Nephron (organoid): Measurements from ENCODE around the gene PRKAR1B.

Experiments
- H3K27ac Mint-ChIP-seq, 3 experiments: 2 replicates each; pipeline ENCODE4 v1.8.0; 2020; ENCODE audit warnings: mixed read lengths in 3 of 3, mild to moderate bottlenecking in 2 of 3, moderate library complexity in 1 of 3
- H3K27me3 Mint-ChIP-seq: 2 replicates; pipeline ENCODE4 v1.8.0; 2021; ENCODE audit warnings: low read depth, mild to moderate bottlenecking, moderate library complexity, mixed read lengths
- H3K36me3 Mint-ChIP-seq: 2 replicates; pipeline ENCODE4 v1.8.0; 2020; ENCODE audit warnings: low read depth, mixed read lengths
- H3K4me1 Mint-ChIP-seq: 2 replicates; pipeline ENCODE4 v1.8.0; 2020; ENCODE audit warnings: mixed read lengths
- H3K4me3 Mint-ChIP-seq, 3 experiments: 2 replicates each; pipeline ENCODE4 v1.8.0; 2020; ENCODE audit warnings: mild to moderate bottlenecking in 3 of 3, mixed read lengths in 3 of 3, moderate library complexity in 2 of 3
- H3K9me3 Mint-ChIP-seq: 2 replicates; pipeline ENCODE4 v1.8.0; 2020; ENCODE audit warnings: mixed read lengths
- TF ChIP-seq, protein P1 (sequence below), 3 experiments: fragments of 200-600 bp; sonication (generic); IDR thresholded peaks; one replicate each; pipeline ENCODE4 v1.5.0; 2021; ENCODE audit warnings: antibody characterized with exemption in 3 of 3; ENCODE audit not compliant: unreplicated experiment in 3 of 3

Gene PRKAR1B

DNA sequence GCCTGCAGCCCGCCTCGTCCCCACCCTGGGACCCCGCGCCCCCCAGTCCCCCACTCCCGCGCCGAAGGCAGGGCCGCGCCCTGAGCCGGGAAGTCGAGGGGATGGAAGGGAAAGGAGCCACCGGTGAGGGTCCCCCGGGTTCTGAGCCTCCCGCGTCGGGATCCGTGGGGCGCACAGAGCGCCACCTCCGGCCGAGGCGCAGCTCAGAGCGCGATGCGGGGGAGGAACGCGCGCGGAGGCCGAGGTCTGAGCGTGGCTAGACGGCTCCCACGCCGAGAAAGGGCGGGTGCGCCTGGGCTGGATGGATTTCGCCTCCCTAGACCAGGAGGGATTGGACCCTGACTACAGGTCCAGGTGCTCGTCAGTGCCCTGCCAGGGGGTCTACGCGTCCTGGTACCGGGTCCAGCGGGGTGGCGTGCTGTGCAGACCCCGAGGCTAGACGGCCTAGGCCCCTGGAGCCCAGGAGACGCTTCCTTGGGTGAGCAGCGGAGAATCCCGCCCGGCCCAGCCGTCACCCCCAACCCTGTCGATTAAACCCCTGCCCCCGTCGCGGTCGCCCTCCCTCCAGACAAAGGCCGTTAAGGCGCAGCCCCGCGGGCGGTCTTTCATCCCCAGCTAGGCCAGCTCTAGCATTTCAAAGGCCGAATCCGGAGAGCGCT is 206.4 kb downstream of the PRKAR1B start:
- TF ChIP-seq, protein P1, sequence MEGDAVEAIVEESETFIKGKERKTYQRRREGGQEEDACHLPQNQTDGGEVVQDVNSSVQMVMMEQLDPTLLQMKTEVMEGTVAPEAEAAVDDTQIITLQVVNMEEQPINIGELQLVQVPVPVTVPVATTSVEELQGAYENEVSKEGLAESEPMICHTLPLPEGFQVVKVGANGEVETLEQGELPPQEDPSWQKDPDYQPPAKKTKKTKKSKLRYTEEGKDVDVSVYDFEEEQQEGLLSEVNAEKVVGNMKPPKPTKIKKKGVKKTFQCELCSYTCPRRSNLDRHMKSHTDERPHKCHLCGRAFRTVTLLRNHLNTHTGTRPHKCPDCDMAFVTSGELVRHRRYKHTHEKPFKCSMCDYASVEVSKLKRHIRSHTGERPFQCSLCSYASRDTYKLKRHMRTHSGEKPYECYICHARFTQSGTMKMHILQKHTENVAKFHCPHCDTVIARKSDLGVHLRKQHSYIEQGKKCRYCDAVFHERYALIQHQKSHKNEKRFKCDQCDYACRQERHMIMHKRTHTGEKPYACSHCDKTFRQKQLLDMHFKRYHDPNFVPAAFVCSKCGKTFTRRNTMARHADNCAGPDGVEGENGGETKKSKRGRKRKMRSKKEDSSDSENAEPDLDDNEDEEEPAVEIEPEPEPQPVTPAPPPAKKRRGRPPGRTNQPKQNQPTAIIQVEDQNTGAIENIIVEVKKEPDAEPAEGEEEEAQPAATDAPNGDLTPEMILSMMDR (IDR thresholded peaks at IDR 0.05; ENCODE audit: unreplicated experiment in 3 of 3), result peak in 1 of 3 experiments; percentile 26

DNA sequence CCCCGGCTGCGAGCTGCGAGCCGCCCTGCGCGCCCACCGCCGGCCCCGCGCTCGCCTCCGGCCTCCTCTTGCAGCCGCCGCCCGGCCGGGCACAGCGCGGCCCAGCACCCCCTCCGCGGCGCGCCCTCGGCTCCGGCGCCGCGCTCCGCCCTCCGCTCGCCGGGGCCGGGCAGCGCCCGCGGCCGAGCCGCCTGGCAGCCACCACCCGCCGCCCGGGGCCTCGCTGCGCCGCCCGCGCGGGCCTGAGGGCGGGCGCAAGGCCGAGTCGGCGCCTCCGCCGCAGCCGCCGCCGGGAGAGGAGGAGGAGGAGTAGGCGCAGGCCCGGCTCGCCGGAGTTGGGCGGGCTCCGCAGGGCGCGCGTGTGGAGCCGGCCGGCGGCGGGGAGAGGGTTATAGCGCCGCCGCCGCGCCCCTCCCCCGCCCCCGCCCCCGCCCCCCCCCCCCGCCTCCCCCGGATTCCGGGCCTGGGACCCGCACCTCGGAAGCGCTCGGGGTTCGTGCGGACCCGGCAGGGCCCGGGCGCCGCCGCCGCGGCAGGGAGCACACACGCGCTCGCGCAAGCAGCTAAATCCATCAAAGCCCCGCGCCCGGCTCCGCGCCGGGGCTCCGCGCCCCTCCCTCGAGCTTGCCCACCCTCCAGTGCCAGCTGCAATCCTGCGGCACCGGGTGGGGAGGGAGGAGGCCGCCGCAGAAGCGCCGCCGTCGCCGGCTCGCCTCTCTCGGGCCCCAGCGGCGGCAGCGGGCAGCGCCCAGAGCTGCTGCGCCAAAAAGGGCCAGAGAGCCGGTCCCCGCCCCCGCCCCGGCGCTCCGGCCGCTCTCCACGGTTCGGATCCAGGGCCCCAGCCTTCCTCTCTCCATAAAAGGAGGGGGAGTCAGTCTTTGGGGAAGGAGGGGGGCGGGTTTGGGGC is 207.3 kb downstream of the PRKAR1B start, which contains the start of gene PDGFA:
Gene PDGFA, minus strand, starts transcription at position 363 of the 907 bp plus-strand sequence. CDS start 845 bp downstream, outside the sequence.
- TF ChIP-seq, protein P1 (IDR thresholded peaks at IDR 0.05; ENCODE audit: unreplicated experiment in 3 of 3), result peak in 1 of 3 experiments; percentile 24
- Mint-ChIP-seq H3K4me3 (peak within 1 kb of the TSS; percentile 92 to 96 (median 94)), H3K27me3 (peaks cover 53% of the 10 kb centered on the region), H3K36me3 (no peaks in the 10 kb centered on the region), H3K4me1 (peaks cover 21% of the 10 kb centered on the region), H3K9me3 (no peaks in the 10 kb centered on the region), H3K27ac (peak within 1 kb of the TSS in 2 of 3 experiments; percentile 64 to 87)

More for the DNA sequence above, 206.4 kb downstream of the PRKAR1B start:
- H3K9me3 Mint-ChIP-seq, result no peaks in the 10 kb centered on the region
- H3K36me3 Mint-ChIP-seq, result no peaks in the 10 kb centered on the region
- H3K4me3 Mint-ChIP-seq, result peak overlapping the region; percentile 64 to 72 (median 72)
- peaks cover 47% of the 10 kb centered on the region for H3K27me3 Mint-ChIP-seq
- H3K27ac Mint-ChIP-seq, result no peak overlapping the region
- H3K4me1 Mint-ChIP-seq, result peaks cover 12% of the 10 kb centered on the region

DNA sequence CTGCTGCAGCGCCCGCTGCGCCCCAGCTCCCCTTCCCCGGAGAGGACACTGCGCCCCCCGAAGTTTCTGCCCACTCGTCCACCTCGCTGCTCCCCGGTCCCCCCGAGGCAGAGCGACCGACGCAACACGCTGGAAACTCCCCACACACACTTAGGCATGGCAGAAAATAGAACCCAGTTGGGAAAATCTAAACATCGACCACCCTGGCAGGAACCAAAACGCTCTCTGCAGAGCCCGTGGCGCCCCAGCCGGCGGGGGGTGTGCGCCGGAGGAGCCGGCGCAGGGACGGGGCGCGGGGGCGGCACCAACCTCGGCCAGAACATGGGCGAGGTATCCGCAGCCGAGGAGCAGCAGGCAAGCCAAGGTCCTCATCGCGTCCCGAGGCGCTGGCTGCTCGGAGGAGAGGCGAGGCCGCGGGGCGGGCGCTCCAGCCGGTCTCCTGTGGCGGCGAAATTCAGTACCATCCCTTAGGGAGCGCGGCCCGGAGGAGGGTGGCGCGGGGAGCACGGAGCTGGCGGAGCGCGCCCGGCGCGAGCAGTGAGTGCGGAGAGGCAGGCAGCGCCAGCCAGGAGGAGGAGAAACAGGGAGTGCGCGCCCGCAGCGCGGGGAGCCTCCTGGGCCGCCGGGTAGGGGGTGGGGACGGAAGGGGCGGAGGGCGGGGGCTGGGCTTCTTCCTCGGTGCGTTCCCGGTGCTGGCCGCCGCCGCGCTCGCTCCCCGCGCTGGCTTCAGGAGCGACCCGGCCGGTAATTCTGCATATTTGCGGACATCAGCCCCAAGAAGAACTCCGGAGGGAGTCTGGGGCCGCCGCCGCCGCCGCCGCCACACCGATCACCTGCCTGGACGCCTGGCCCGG is 208.2 kb downstream of the PRKAR1B start:
- H3K4me3 Mint-ChIP-seq, result peak overlapping the region; percentile 92 to 96 (median 94)
- no peaks in the 10 kb centered on the region for H3K36me3 Mint-ChIP-seq
- H3K4me1 Mint-ChIP-seq, result peaks cover 22% of the 10 kb centered on the region
- H3K27me3 Mint-ChIP-seq, result peaks cover 44% of the 10 kb centered on the region
- H3K27ac Mint-ChIP-seq, result peak overlapping the region in 2 of 3 experiments; percentile 64 to 87
- TF ChIP-seq, protein P1 (IDR thresholded peaks at IDR 0.05; ENCODE audit: unreplicated experiment in 3 of 3), result no peak
- no peaks in the 10 kb centered on the region for H3K9me3 Mint-ChIP-seq

DNA sequence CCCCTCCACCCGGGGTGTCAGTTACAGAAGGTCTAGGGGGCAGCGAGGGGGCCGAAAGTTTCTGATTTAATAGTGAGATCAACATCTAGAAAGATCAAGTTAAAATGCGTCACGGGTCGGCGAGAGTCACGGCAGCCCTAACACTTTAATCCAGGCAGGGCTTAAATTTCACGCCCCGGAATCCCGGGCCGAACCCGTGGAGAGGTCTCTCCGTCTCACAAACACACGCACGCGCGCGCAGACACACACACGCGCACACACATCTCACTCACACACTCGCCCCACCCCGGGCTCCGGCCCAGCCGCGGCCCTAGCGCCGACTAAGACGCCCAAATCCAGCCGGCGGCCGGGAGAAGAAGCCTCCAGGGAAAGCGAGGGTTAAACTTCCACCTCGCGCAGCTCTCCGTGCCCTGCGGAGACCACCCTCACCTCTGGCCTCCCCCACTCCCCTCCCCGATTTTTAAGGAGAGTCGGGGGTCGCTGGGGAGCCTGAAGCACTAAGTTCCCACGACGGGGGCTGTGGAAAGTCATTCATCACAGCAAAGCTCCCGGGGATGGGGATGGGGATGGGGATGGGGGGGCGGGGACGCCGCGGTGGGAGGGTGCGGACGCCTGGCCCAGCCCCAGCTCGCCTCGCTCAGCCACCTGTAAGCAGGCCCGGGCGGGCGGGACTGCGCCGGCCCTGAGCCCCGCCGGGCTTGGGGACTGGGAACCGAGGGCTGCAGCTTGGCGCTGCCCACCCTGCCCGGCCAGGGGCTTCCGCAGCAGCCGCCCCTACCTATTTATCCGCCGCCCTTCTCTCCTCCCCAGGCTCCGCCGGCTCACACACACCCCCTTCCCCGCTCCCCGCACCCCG is 209.1 kb downstream of the PRKAR1B start:
- no peaks in the 10 kb centered on the region for H3K36me3 Mint-ChIP-seq
- peak overlapping the region; percentile 70 to 89 (median 84) for H3K27ac Mint-ChIP-seq
- H3K9me3 Mint-ChIP-seq, result no peaks in the 10 kb centered on the region
- peak overlapping the region; percentile 92 to 96 (median 94) for H3K4me3 Mint-ChIP-seq
- TF ChIP-seq, protein P1 (IDR thresholded peaks at IDR 0.05; ENCODE audit: unreplicated experiment in 3 of 3), result no peak
- H3K4me1 Mint-ChIP-seq, result peaks cover 27% of the 10 kb centered on the region
- peaks cover 35% of the 10 kb centered on the region for H3K27me3 Mint-ChIP-seq
